Peyer's patch (tissue), 4 donors: Measurements from ENCODE around the gene PLCB2.

Experiments used
- POLR2A ChIP-seq, 2 donors: fragments of 450-650 bp; IDR thresholded peaks; one replicate each; pipeline ENCODE4 v1.5.1; 2017; ENCODE audit warnings: antibody characterized with exemption in 2 of 2, mild to moderate bottlenecking in 2 of 2, moderate library complexity in 2 of 2
- TF ChIP-seq, protein P1 (sequence below), 6 experiments: fragments of 450-650 bp in 4 of 6; fragments of 200-600 bp in 2 of 6; sonication (generic) in 1 of 6; IDR thresholded peaks; one replicate each; pipeline ENCODE4 v1.5.1; 2017 to 2019; ENCODE audit warnings: antibody characterized with exemption in 6 of 6, mild to moderate bottlenecking in 3 of 6, moderate library complexity in 1 of 6

DNA sequence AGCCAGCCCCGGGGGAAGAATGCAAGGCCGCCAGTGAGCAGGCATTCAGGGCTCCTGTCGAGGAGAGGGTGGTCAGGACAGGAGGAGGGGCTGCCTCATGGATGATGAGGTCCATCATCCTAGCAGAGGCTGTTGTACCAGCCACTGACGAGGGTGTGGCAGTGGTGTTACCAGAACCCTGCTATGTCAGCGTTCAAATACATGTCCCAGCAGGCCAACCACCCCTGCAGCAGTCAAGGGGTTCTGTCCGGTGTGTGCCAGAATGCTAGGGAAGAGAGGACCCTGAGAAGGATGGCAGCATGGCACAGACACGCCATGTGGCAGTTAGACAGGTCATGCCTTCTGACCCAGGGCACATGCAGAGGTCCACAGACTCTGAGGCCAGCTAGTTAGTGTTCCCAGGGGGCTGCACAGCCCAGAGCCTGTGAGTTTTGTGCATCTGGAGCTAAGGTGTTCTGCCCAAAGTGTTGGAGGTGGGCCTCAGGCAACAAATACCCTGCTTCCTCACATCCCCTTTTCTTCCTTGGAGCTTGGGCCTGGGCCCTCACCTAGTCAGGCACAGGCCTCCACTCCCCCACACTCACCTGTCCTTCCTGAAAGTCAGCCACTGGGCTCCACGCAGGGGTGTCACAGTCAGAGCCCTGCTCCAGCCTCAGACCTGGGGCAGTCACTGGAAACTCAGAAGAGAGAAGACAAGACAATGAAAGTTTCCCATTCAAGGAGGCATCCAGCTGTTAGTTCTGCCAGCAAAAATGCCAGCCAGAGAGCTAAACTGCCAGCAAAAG is 61.0 kb downstream of the PLCB2 start:
- TF ChIP-seq POLR2A (IDR thresholded peaks at IDR 0.05) = no peak
- TF ChIP-seq, protein P1, sequence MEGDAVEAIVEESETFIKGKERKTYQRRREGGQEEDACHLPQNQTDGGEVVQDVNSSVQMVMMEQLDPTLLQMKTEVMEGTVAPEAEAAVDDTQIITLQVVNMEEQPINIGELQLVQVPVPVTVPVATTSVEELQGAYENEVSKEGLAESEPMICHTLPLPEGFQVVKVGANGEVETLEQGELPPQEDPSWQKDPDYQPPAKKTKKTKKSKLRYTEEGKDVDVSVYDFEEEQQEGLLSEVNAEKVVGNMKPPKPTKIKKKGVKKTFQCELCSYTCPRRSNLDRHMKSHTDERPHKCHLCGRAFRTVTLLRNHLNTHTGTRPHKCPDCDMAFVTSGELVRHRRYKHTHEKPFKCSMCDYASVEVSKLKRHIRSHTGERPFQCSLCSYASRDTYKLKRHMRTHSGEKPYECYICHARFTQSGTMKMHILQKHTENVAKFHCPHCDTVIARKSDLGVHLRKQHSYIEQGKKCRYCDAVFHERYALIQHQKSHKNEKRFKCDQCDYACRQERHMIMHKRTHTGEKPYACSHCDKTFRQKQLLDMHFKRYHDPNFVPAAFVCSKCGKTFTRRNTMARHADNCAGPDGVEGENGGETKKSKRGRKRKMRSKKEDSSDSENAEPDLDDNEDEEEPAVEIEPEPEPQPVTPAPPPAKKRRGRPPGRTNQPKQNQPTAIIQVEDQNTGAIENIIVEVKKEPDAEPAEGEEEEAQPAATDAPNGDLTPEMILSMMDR (IDR thresholded peaks at IDR 0.05) = no peak
